HFF-Myc (cell line): Measurements from ENCODE around the gene ERICH4.
"Not testable (repeated sequence)": the region's sequence is repeated elsewhere in the genome, so short reads cannot be mapped to it uniquely, and the experiment has no call there.

Experiments
- DNase-seq: peaks from one replicate; pipeline ENCODE4 v3.0.0-alpha.2; 2011; ENCODE audit warnings: low read depth; ENCODE audit errors: extremely low read depth
- H3K4me3 ChIP-seq: replicated peaks from 2 replicates; pipeline ENCODE4 v1.5.1; 2011; ENCODE audit warnings: low read depth, mild to moderate bottlenecking, control low read depth, low read length
- CTCF ChIP-seq: IDR thresholded peaks from 2 replicates; pipeline ENCODE4 v1.5.1; 2012; ENCODE audit warnings: mild to moderate bottlenecking, low read depth, low read length, control low read depth; ENCODE audit errors: missing control alignments

The ERICH4 gene

GRCh38 chr19:41399525-41399924 lies 43.4 kb upstream of the ERICH4 start:
- no peak overlapping the region for H3K4me3 ChIP-seq
- TF ChIP-seq CTCF: no peak

DNA sequence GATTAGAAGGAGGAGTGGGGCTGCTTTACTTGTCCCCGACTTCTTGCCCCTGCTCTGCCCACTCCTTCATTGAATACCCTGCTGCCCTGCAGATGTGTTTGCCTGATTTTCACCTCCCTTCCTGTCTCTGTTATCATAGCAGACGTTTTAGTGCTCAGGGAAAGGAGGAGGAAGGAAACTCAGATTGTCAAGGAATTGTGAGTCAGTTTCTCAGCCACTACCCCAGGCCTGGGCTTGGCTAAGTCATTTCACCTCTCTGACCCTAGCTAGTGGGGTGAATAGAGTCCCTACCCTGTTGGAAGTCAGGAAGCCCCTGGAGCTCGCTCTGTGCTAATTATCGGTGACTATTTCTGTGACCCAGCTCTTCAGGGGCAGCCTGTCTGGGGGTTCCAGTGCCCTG lies 41.5 kb upstream of the ERICH4 start:
- TF ChIP-seq CTCF: no peak
- no peak for DNase-seq
- H3K4me3 ChIP-seq: no peak overlapping the region

More at GRCh38 chr19:41399525-41399924, 43.4 kb upstream of the ERICH4 start:
- DNase-seq: no peak

- no peak overlapping the region for H3K4me3 ChIP-seq
- TF ChIP-seq CTCF: no peak
- no peak for DNase-seq
Observed at GRCh38 chr19:41402010-41402409, 40.9 kb upstream of the ERICH4 start.

DNA sequence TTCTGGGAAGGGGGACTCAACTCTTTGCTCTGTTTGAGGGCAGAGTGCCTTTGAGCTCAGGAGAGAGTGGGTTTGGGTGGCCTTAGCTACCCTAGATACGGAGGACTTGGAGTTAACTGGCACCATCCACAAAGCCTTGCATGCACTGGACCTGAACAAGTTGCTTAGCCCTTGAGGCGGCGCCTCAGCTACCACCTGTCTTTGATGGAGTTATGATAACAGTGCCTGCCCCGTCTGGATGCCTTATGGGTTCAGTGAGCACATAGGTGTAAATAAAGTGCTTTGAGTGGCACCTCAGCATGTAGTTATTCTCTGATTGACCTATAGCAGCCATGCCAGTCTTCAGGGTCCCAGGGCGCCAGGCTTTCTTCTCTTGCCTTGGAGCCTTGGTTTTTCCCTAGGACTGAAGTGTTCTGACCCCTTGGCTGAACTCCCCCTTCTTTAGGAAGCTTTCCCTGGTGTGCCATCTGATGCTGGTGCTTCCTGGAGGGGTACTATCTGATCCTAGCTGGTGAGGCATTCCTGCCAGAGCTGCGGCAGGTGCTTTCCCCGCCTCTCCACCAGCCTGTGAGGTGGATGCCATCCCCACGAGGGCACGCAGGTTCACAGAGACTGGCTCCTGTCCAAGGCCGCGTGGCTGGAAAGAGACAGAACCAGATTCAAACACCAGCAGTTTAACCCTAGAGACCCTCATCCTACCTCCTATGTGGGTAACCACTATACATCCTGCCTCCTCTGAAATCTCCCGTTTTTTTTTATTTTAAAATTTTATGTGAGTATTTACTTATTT lies 39.6 kb upstream of the ERICH4 start:
- no peak for DNase-seq
- TF ChIP-seq CTCF: no peak
- H3K4me3 ChIP-seq: no peak overlapping the region

- no peak for DNase-seq
- no peak for TF ChIP-seq CTCF
- no peak overlapping the region for H3K4me3 ChIP-seq
Observed at GRCh38 chr19:41405776-41406175, 37.2 kb upstream of the ERICH4 start.

GRCh38 chr19:41407271-41407670 lies 35.7 kb upstream of the ERICH4 start:
- TF ChIP-seq CTCF: no peak
- no peak overlapping the region for H3K4me3 ChIP-seq
- no peak for DNase-seq

DNA sequence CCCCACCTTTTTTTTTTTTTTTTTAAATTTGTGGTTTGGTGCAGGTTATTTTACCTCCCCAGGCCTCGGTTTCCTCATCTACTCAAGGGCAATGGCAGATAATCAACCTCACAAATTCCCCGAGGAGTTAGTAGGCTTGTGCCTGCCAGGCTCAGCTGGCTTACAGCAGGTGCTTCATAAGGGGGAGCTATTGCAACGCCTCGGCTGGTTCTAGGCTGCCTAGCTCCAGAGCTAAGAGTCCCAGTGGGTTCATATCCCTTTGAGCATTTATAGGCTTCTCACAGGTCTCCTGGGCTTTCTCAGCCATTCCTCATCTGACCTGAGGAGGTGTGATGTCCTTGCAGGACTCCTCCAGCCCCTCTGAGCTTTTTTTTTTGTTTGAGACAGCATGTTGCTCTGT lies 34.7 kb upstream of the ERICH4 start:
- no peak overlapping the region for H3K4me3 ChIP-seq
- DNase-seq: no peak
- no peak for TF ChIP-seq CTCF

DNA sequence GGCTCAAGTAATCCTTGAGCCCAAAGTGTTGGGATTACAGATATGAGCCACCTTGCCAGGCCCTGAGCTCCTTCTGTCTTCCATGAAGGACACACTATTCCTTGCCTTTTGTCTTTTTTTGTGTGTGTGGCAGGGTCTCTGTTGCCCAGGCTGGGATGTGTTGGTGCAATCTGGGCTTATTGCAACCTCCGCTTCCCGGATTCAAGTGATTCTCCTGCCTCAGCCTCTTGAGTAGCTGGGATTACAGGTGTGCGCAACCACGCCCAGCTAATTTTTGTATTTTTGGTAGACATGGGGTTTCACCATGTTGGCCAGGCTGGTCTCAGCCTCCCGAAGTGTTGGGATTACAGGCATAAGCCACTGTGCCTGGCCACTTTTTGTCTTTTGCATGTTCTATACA lies 34.1 kb upstream of the ERICH4 start:
- not testable (repeated sequence) for H3K4me3 ChIP-seq, DNase-seq
